Type B pancreatic cell (in vitro differentiated cells): ENCODE measurements around the gene HPS1. TPM values are rescaled to one million over a fixed set of nuclear protein-coding genes. Genes with fewer than 3 reads are reported as not detected.

ENCODE experiments used
- DNase-seq: peaks from one replicate; pipeline ENCODE4 v3.0.0; 2021; ENCODE audit warnings: mixed read lengths; ENCODE audit not compliant: unreplicated experiment; ENCODE audit errors: extremely low spot score
- H3K27ac Mint-ChIP-seq: 2 replicates; pipeline ENCODE4 v1.8.0; 2021; ENCODE audit warnings: mild to moderate bottlenecking, mixed read lengths
- H3K27me3 Mint-ChIP-seq: 2 replicates; pipeline ENCODE4 v1.8.0; 2021; ENCODE audit warnings: mixed read lengths
- H3K36me3 Mint-ChIP-seq: 2 replicates; pipeline ENCODE4 v1.8.0; 2021; ENCODE audit warnings: mixed read lengths
- H3K4me1 Mint-ChIP-seq: one replicate; pipeline ENCODE4 v1.8.0; 2021; ENCODE audit warnings: mixed read lengths; ENCODE audit not compliant: unreplicated experiment
- H3K4me3 Mint-ChIP-seq: 2 replicates; pipeline ENCODE4 v1.8.0; 2021; ENCODE audit warnings: mild to moderate bottlenecking, mixed read lengths
- H3K9me3 Mint-ChIP-seq: 2 replicates; pipeline ENCODE4 v1.8.0; 2021; ENCODE audit warnings: mixed read lengths
- total RNA-seq: library from RNA; stranded (reverse); gene quantifications from 2 replicates; pipeline ENCODE4 v1.2.1, GENCODE V29; 2021; ENCODE audit warnings: low replicate concordance
- TF ChIP-seq, protein P1 (sequence below): fragments of 200-600 bp; sonication (generic); conservative IDR thresholded peaks from 2 replicates; pipeline ENCODE4 v1.5.0; 2021; ENCODE audit warnings: antibody characterized with exemption, mild to moderate bottlenecking

The HPS1 gene
- total RNA-seq, 1 donor from 2014 or later, result 60.5 TPM

DNA sequence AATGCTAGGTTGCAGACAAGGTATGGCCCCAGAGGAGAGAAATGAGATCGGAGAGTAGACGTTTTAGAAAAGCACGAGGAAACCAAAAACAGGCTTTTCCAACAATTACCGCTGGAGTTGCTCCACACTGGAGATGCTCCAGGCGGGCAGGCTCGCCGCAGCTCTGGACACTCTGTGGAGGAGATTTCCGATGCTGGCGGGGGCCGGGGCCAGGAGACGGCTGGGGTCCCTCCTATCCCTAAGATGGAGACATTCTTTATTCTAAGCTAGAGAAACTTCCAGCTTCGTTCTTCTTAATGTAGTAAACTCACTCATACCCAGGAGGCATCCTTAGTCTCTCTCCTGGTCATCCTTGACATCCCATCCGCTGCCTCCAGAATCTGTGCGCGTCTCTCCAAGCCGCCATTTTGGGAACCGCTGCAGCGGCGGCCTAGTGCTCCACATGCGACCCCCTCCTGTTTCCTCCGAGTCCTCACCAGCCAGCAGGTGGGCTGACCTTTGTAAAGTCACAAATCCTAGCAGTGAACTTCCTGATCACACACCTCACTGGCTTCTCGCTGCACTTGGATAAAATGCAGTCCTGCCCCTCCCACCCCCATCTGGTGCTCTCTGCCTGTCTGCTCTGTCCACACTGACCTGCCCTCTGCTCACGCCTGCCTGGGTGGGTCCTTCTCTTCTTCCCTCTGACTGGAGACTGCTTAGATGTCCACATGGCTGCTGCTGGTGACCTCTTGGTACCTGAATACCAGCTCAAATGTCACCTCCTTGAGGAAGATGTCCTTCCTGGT, 43.6 kb downstream of the HPS1 start:
- Mint-ChIP-seq H3K4me3 (peak overlapping the region; percentile 7), H3K36me3 (peaks cover 6% of the 10 kb centered on the region), H3K27me3 (no peaks in the 10 kb centered on the region), H3K27ac (peak overlapping the region; percentile 95), H3K9me3 (peaks cover 5% of the 10 kb centered on the region), H3K4me1 (peaks cover 24% of the 10 kb centered on the region)
- TF ChIP-seq, protein P1, sequence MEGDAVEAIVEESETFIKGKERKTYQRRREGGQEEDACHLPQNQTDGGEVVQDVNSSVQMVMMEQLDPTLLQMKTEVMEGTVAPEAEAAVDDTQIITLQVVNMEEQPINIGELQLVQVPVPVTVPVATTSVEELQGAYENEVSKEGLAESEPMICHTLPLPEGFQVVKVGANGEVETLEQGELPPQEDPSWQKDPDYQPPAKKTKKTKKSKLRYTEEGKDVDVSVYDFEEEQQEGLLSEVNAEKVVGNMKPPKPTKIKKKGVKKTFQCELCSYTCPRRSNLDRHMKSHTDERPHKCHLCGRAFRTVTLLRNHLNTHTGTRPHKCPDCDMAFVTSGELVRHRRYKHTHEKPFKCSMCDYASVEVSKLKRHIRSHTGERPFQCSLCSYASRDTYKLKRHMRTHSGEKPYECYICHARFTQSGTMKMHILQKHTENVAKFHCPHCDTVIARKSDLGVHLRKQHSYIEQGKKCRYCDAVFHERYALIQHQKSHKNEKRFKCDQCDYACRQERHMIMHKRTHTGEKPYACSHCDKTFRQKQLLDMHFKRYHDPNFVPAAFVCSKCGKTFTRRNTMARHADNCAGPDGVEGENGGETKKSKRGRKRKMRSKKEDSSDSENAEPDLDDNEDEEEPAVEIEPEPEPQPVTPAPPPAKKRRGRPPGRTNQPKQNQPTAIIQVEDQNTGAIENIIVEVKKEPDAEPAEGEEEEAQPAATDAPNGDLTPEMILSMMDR, result no peak
- no peak for DNase-seq

DNA sequence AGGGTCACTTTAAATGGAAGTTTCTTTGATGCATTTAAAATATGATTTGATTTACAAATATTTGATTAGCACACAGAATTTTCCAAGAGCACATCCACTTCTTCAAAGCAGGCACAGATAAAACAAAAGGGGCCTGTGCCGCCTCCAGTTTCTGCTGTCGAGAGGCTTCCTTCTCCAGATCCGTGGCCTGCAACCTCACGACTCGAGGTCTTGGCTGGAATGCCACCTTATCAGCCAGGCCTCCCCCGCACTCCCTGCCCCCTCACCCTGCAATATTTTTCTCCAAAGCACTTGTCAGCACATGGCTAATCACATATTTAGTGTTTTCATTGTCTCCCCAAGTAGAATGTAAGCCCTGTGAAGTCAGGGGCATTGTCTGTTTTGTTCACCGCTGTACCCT, 44.3 kb downstream of the HPS1 start:
- H3K27ac Mint-ChIP-seq, result peak overlapping the region; percentile 7
- H3K9me3 Mint-ChIP-seq, result peaks cover 5% of the 10 kb centered on the region
- no peaks in the 10 kb centered on the region for H3K27me3 Mint-ChIP-seq
- peaks cover 6% of the 10 kb centered on the region for H3K36me3 Mint-ChIP-seq
- TF ChIP-seq, protein P1, result no peak
- no peak overlapping the region for H3K4me3 Mint-ChIP-seq
- H3K4me1 Mint-ChIP-seq, result peaks cover 24% of the 10 kb centered on the region
- DNase-seq, result no peak

DNA sequence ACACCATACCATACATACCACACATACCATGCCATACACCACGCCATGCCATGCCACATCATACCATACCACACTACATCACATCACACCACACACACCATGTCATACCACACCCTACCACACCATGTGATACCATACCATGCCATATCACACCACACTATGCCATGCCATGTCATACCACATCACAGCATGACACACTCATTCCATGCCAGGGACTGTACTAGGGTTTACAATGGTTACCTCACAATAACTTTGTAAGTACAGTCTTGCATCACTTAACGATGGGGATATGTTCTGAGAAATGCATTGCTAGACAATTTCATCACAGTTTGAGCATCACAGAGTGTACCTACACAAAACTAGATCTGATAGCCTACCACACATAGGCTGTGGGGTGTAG, 46.3 kb downstream of the HPS1 start:
- TF ChIP-seq, protein P1, result no peak
- H3K4me3 Mint-ChIP-seq, result no peak overlapping the region
- H3K36me3 Mint-ChIP-seq, result peaks cover 6% of the 10 kb centered on the region
- H3K27me3 Mint-ChIP-seq, result no peaks in the 10 kb centered on the region
- H3K27ac Mint-ChIP-seq, result no peak overlapping the region
- DNase-seq, result no peak
- H3K4me1 Mint-ChIP-seq, result peaks cover 24% of the 10 kb centered on the region
- H3K9me3 Mint-ChIP-seq, result peaks cover 5% of the 10 kb centered on the region

DNA sequence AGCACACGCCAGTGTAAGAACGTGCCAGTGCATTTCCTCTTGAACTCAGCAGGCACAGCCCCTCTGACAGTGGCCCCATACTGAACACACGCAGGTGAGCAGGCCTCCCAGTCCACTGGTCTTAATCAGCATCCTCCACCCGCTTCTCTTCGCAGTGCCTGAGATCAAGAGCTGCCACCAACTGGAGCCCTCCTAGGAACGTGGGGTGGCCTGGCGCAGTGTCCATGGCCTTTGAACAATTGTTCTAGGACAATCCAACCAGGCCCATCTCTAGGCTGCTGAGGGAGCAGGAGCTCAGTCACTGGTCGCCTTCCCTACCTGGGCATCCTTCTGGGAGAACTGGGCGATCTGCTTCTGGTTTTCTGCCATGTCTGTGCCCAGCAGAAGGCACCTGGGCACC, 47.0 kb downstream of the HPS1 start:
- Mint-ChIP-seq H3K27ac (no peak overlapping the region), H3K4me3 (no peak overlapping the region), H3K4me1 (peaks cover 22% of the 10 kb centered on the region), H3K27me3 (no peaks in the 10 kb centered on the region), H3K9me3 (peaks cover 5% of the 10 kb centered on the region), H3K36me3 (peaks cover 6% of the 10 kb centered on the region)
- DNase-seq, result no peak
- TF ChIP-seq, protein P1, result no peak

DNA sequence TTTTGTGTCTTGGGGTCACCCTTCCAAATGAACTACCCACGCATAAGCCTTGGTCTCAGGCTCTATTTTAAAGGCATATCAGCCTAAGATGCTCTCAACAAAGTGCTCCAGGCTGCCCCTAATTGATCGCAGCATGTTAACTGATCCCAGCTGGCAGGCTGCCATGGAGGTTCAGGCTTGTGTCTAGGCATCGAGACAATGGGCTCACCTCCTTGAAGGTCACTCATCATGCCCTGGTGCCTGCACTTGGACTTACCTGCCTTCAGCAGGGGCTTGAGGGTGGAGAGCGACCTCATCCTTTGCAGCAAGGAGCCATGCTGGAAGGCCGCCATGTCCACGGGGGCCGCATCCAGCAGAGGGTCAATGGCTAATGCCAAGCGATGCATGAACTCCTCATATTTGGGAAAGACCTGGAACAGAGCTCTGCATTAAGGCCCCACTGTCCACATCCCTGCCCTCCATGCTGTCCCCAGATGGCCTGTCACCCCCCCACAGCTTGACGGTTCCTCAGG, 49.6 kb downstream of the HPS1 start:
- no peak overlapping the region for H3K4me3 Mint-ChIP-seq
- no peak for DNase-seq
- TF ChIP-seq, protein P1, result no peak
- H3K4me1 Mint-ChIP-seq, result peaks cover 5% of the 10 kb centered on the region
- H3K27ac Mint-ChIP-seq, result no peak overlapping the region
- H3K27me3 Mint-ChIP-seq, result no peaks in the 10 kb centered on the region
- H3K9me3 Mint-ChIP-seq, result no peaks in the 10 kb centered on the region
- no peaks in the 10 kb centered on the region for H3K36me3 Mint-ChIP-seq
